Measurements from ENCODE around the gene AP4S1. TPM values are rescaled to one million over a fixed set of nuclear protein-coding genes. Genes with fewer than 3 reads are reported as not detected.

AP4S1 gene
- total RNA-seq, 2 donors from 2014 or later = 8.6 to 13.7 TPM

- WGBS, 2 donors = 92 to 93% methylated on average over 3 of the region's 3 CpGs
- no peak for ATAC-seq
- Histone ChIP-seq H3K4me3 (no peak overlapping the region), H3K27me3 (no peaks in the 10 kb centered on the region), H3K4me1 (no peaks in the 10 kb centered on the region), H3K27ac (no peak overlapping the region), H3K9me3 (no peaks in the 10 kb centered on the region), H3K36me3 (replicated peaks in 1 of 2; ENCODE audit: insufficient read depth in 1 of 2, low read depth in 2 of 2) (peaks cover 11 to 36% of the 10 kb centered on the region in 2 donors)
- no peak for TF ChIP-seq CTCF (IDR thresholded peaks at IDR 0.05)
- no peak for TF ChIP-seq POLR2A (IDR thresholded peaks at IDR 0.05)
- DNase-seq = no peak
- intact Hi-C loops (cut with DNase I) = no loop called here
These were observed 88.3 kb downstream of the AP4S1 start for GRCh38 chr14:31113794-31114193.

GRCh38 chr14:31118892-31119291 is 93.4 kb downstream of the AP4S1 start:
- WGBS, 2 donors = 82 to 86% methylated on average over 3 of the region's 3 CpGs
- Histone ChIP-seq H3K4me1 (no peaks in the 10 kb centered on the region), H3K36me3 (replicated peaks in 1 of 2; ENCODE audit: insufficient read depth in 1 of 2, low read depth in 2 of 2) (peaks cover 14 to 45% of the 10 kb centered on the region in 2 donors), H3K4me3 (no peak overlapping the region), H3K27me3 (no peaks in the 10 kb centered on the region), H3K27ac (no peak overlapping the region), H3K9me3 (no peaks in the 10 kb centered on the region)
- ATAC-seq (no peak), DNase-seq (no peak)
- TF ChIP-seq CTCF (IDR thresholded peaks at IDR 0.05) (no peak), POLR2A (IDR thresholded peaks at IDR 0.05) (no peak)
- intact Hi-C loops (cut with DNase I) = no loop called here

- no peaks in the 10 kb centered on the region for H3K4me1 ChIP-seq
- WGBS, 2 donors = 72 to 84% methylated on average over 8 of the region's 8 CpGs
- TF ChIP-seq POLR2A (IDR thresholded peaks at IDR 0.05) (no peak), CTCF (IDR thresholded peaks at IDR 0.05) (no peak)
- DNase-seq (no peak), ATAC-seq (no peak)
- no peak overlapping the region for H3K27ac ChIP-seq
- H3K36me3 ChIP-seq (replicated peaks in 1 of 2; ENCODE audit: insufficient read depth in 1 of 2, low read depth in 2 of 2) = peaks cover 14 to 42% of the 10 kb centered on the region in 2 donors
- H3K4me3 ChIP-seq = no peak overlapping the region
- intact Hi-C loops (cut with DNase I) = no loop called here
- no peaks in the 10 kb centered on the region for H3K9me3 ChIP-seq
- H3K27me3 ChIP-seq = no peaks in the 10 kb centered on the region
These were observed 96.7 kb downstream of the AP4S1 start for GRCh38 chr14:31122098-31122611.

GRCh38 chr14:31122921-31123320 is 97.5 kb downstream of the AP4S1 start:
- no peak for TF ChIP-seq POLR2A (IDR thresholded peaks at IDR 0.05)
- no peak for TF ChIP-seq CTCF (IDR thresholded peaks at IDR 0.05)
- H3K9me3 ChIP-seq = no peaks in the 10 kb centered on the region
- 90 to 94% methylated on average over 4 of the region's 4 CpGs for WGBS, 2 donors
- ATAC-seq = no peak
- DNase-seq = no peak
- no peak overlapping the region for H3K4me3 ChIP-seq
- no peaks in the 10 kb centered on the region for H3K27me3 ChIP-seq
- peaks cover 3% of the 10 kb centered on the region for H3K4me1 ChIP-seq
- peaks cover 14 to 43% of the 10 kb centered on the region in 2 donors for H3K36me3 ChIP-seq (replicated peaks in 1 of 2; ENCODE audit: insufficient read depth in 1 of 2, low read depth in 2 of 2)
- intact Hi-C loops (cut with DNase I) = no loop called here
- H3K27ac ChIP-seq = no peak overlapping the region

GRCh38 chr14:31124197-31124596 is 98.7 kb downstream of the AP4S1 start:
- Histone ChIP-seq H3K4me3 (no peak overlapping the region), H3K36me3 (replicated peaks in 1 of 2; ENCODE audit: insufficient read depth in 1 of 2, low read depth in 2 of 2) (peaks cover 12 to 46% of the 10 kb centered on the region in 2 donors), H3K4me1 (peaks cover 8% of the 10 kb centered on the region), H3K27ac (no peak overlapping the region), H3K9me3 (no peaks in the 10 kb centered on the region), H3K27me3 (no peaks in the 10 kb centered on the region)
- TF ChIP-seq POLR2A (IDR thresholded peaks at IDR 0.05) (no peak), CTCF (IDR thresholded peaks at IDR 0.05) (no peak)
- no peak for DNase-seq
- whole genome bisulfite sequencing, 2 donors = 87 to 94% methylated on average over 3 of the region's 3 CpGs
- intact Hi-C loops (cut with DNase I) = no loop called here
- no peak for ATAC-seq
